ENCODE data around the gene GJA3. TPM values are rescaled to one million over a fixed set of nuclear protein-coding genes. Genes with fewer than 3 reads are reported as not detected.

Gene GJA3
- polyA plus RNA-seq, 1 experiment: 0.13 TPM

DNA sequence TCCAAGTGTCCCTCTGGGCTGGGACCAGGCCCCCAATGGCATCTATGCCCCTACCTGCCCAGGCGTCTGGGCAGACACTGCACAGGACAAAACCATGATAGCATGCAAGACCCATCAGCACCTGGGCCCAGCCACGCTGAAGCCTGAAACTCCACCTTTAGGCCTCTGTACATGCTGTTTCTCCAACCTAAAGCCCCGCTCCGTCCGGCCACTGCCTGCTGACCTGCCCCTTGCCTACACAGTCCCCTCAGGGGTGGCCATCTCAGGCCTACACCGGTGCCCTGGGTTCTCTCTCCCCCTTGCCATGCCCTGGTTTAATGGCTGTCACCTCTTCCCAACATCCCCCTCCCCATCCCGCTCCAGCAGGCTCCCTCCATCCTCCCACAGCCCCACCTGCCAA lies 15.3 kb downstream of the GJA3 start:
- no peak for DNase-seq (ENCODE audit: low read depth)
- H3K36me3 ChIP-seq (ENCODE audit: control insufficient read depth, insufficient read depth, low read length): no peaks in the 10 kb centered on the region
- POLR2A ChIA-PET: no interaction called here
- peaks cover 38% of the 10 kb centered on the region for H3K27me3 ChIP-seq (ENCODE audit: control insufficient read depth, insufficient read depth, low read length)
- H3K4me3 ChIP-seq (ENCODE audit: low read depth, low read length): no peak overlapping the region
- CTCF ChIA-PET: no interaction called here
- TF ChIP-seq, protein P1, sequence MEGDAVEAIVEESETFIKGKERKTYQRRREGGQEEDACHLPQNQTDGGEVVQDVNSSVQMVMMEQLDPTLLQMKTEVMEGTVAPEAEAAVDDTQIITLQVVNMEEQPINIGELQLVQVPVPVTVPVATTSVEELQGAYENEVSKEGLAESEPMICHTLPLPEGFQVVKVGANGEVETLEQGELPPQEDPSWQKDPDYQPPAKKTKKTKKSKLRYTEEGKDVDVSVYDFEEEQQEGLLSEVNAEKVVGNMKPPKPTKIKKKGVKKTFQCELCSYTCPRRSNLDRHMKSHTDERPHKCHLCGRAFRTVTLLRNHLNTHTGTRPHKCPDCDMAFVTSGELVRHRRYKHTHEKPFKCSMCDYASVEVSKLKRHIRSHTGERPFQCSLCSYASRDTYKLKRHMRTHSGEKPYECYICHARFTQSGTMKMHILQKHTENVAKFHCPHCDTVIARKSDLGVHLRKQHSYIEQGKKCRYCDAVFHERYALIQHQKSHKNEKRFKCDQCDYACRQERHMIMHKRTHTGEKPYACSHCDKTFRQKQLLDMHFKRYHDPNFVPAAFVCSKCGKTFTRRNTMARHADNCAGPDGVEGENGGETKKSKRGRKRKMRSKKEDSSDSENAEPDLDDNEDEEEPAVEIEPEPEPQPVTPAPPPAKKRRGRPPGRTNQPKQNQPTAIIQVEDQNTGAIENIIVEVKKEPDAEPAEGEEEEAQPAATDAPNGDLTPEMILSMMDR (IDR thresholded peaks at IDR 0.05; ENCODE audit: insufficient read depth, low read depth, low read length): no peak

DNA sequence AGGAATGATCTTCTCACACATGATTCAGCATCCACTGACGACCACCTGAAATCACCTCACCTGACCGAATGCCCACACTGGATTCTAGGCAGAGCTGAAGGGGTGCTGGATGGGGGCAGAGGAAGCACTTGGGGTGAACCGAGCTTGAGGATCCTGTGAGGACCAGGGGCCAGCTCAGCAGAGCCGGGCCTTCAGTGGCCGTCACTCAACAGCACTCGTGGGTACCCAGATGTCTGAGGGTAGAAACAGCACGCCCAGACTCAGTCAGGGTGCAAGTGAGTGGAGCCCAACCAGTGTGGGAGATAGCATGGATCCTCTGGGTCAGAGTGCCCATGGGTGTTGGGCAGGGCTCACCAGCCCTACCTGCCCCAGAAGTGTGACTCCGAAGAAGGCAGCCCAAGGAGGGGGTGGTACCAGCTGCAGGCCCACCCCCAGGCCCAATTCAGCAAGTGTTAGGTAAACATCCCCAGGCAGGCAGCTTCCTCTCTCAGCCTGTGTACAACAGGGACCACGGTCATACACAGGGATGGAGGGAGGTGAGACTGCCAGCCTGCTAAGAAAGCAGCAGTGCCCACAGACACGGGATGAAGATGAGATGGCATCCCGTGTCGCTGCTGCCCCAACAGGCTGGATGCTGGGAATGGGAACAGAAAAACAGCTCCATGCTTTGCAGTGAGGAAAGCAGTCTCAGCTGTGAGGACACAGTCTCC lies 16.6 kb downstream of the GJA3 start:
- POLR2A ChIA-PET: no interaction called here
- no peak for DNase-seq (ENCODE audit: low read depth)
- CTCF ChIA-PET: interaction anchor here (1.8 kb wide), 1 partner anchor 19 kb away, joined by 6 read pairs; no protein-coding TSS in a partner anchor
- no peak overlapping the region for H3K4me3 ChIP-seq (ENCODE audit: low read depth, low read length)
- H3K36me3 ChIP-seq (ENCODE audit: control insufficient read depth, insufficient read depth, low read length): no peaks in the 10 kb centered on the region
- TF ChIP-seq, protein P1 (IDR thresholded peaks at IDR 0.05; ENCODE audit: insufficient read depth, low read depth, low read length): no peak
- peaks cover 36% of the 10 kb centered on the region for H3K27me3 ChIP-seq (ENCODE audit: control insufficient read depth, insufficient read depth, low read length)

DNA sequence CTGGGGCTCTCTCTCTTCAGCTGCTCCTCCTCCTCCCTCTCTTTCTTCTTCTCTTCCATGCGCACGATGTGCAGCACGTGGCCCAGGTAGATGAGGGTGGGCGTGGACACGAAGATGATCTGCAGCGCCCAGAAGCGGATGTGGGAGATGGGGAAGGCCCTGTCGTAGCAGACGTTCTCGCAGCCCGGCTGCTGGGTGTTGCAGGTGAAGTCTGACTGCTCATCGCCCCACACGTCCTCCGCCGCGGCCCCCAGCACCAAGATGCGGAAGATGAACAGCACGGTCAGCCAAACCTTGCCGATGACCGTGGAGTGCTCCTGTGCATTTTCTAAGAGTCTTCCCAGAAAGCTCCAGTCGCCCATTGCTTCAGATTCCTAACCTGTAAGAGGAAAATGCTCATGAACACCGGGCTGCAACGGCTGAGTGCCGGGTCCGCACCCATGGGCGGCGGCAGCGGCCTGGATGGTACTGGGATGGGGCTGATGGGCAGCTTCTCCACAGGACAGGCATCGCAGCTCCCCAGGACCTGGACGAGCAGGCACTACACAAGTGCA lies 17.8 kb downstream of the GJA3 start:
- DNase-seq (ENCODE audit: low read depth): no peak
- TF ChIP-seq, protein P1 (IDR thresholded peaks at IDR 0.05; ENCODE audit: insufficient read depth, low read depth, low read length): no peak
- ChIA-PET POLR2A (no interaction called here), CTCF (interaction anchor here (1.0 to 1.8 kb wide), 2 partner anchors 12 to 20 kb away, joined by 5 to 6 read pairs; no protein-coding TSS in a partner anchor)
- no peak overlapping the region for H3K4me3 ChIP-seq (ENCODE audit: low read depth, low read length)
- no peaks in the 10 kb centered on the region for H3K36me3 ChIP-seq (ENCODE audit: control insufficient read depth, insufficient read depth, low read length)
- H3K27me3 ChIP-seq (ENCODE audit: control insufficient read depth, insufficient read depth, low read length): peaks cover 34% of the 10 kb centered on the region

DNA sequence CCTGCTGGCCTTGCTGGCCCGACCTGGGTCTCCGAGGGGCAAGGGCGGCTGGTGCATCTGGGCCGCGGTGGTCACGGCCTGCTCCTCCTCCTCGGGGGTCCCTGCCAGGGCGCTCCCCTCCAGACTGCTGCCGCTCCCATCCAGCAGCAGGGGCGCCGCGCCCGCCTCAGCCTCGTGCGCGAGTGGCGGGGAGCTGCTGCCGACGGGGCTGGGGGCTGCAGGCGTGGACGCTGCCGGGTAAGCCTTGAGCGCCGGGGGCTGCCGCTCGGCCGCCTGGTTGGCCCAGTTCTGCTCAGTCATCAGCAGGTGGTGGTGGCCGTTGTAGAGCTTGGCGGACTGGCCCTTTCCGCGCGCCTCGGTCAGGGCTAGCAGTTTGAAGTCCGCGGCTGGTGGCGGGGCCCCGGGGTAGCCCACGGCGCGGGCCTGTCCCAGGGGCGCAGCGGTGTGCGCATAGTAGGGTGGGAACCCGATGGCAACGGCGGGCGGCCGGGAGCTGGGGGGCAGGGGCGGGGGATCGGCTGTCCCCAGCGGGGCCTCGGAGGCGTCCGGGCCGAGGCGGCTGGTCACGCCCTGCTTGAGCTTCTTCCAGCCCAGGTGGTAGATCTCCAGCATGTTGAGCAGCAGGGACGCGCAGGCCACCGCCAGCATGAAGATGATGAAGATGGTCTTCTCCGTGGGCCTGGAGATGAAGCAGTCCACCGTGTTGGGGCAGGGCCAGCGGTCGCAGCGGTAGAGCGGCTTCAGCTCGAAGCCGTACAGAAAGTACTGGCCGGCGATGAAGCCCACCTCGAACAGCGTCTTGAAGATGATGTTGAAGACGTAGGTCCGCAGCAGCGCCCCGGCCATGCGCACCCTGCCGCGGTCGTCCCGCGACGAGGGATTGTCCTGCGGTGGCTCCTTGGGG lies 18.6 kb downstream of the GJA3 start:
- TF ChIP-seq, protein P1 (IDR thresholded peaks at IDR 0.05; ENCODE audit: insufficient read depth, low read depth, low read length): no peak
- CTCF ChIA-PET: interaction anchor here (0.6 to 1.8 kb wide), 2 partner anchors 15 to 83 kb away, joined by 4 to 5 read pairs; no protein-coding TSS in a partner anchor

More for the DNA sequence above, 18.6 kb downstream of the GJA3 start:
- POLR2A ChIA-PET: no interaction called here
- Histone ChIP-seq H3K27me3 (ENCODE audit: control insufficient read depth, insufficient read depth, low read length) (peaks cover 34% of the 10 kb centered on the region), H3K36me3 (ENCODE audit: control insufficient read depth, insufficient read depth, low read length) (no peaks in the 10 kb centered on the region), H3K4me3 (ENCODE audit: low read depth, low read length) (no peak overlapping the region)
- no peak for DNase-seq (ENCODE audit: low read depth)

Data from BJ (cell line).